Gastrocnemius medialis (tissue), 4 donors: Measurements from ENCODE around the gene TNPO3.

Experiments used
- POLR2A ChIP-seq, 2 donors: fragments of 450-650 bp; IDR thresholded peaks; one replicate each; pipeline ENCODE4 v1.6.1; 2017; ENCODE audit warnings: antibody characterized with exemption in 2 of 2, mild to moderate bottlenecking in 2 of 2, moderate library complexity in 2 of 2
- TF ChIP-seq, protein P1 (sequence below), 5 experiments: fragments of 450-650 bp in 3 of 5; fragments of 200-600 bp in 2 of 5; sonication (generic) in 2 of 5; IDR thresholded peaks in 4 of 5; conservative IDR thresholded peaks in 1 of 5; 1 replicate in 4 of 5; 2 replicates in 1 of 5; pipeline ENCODE4 v1.5.1; 2016 to 2019; ENCODE audit warnings: antibody characterized with exemption in 5 of 5, mild to moderate bottlenecking in 3 of 5, moderate library complexity in 3 of 5

DNA sequence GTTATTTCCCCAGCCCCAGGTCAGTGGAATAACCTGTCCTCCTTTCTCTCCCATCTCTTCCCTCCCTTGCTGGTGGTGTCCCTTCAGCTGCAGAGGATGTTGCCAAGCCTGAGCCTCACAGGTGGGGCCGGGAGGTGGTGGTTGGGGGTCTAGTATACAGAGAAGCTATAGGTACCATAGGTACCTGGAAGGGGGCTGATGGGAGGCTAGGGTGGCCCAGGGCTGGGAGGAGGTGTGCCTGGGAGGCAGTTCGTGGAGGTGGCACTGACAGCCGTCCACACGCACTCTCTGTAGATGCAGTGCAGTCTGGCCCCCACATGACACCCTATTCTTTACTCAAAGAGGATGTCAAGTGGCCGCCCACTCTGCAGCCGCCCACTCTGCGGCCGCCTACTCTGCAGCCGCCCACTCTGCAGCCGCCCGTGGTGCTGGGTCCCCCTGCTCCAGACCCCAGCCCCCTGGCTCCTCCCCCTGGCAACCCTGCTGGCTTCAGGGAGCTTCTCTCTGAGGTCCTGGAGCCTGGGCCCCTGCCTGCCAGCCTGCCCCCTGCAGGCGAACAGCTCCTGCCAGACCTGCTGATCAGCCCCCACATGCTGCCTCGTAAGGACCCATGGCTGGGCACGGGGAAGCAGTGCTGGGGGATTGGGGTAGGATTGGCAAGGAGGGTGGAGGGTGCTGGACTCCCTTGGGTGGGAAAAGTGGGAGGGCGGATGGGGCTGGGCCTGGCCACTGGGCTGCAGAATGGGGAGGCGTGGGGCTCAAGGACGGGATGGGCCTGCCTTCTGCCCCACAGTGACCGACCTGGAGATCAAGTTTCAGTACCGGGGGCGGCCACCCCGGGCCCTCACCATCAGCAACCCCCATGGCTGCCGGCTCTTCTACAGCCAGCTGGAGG, 107.7 kb downstream of the TNPO3 start:
- TF ChIP-seq, protein P1, sequence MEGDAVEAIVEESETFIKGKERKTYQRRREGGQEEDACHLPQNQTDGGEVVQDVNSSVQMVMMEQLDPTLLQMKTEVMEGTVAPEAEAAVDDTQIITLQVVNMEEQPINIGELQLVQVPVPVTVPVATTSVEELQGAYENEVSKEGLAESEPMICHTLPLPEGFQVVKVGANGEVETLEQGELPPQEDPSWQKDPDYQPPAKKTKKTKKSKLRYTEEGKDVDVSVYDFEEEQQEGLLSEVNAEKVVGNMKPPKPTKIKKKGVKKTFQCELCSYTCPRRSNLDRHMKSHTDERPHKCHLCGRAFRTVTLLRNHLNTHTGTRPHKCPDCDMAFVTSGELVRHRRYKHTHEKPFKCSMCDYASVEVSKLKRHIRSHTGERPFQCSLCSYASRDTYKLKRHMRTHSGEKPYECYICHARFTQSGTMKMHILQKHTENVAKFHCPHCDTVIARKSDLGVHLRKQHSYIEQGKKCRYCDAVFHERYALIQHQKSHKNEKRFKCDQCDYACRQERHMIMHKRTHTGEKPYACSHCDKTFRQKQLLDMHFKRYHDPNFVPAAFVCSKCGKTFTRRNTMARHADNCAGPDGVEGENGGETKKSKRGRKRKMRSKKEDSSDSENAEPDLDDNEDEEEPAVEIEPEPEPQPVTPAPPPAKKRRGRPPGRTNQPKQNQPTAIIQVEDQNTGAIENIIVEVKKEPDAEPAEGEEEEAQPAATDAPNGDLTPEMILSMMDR (IDR thresholded peaks at IDR 0.05 in 4 of 5, conservative IDR thresholded peaks at IDR 0.05 in 1 of 5) = no peak
- no peak for TF ChIP-seq POLR2A (IDR thresholded peaks at IDR 0.05)
